Body of pancreas (tissue), 4 donors: ENCODE data around the gene ATG4A.

Experiments
- CTCF ChIP-seq, 7 experiments: fragments of 450-650 bp in 4 of 7; fragments of 200-600 bp in 3 of 7; sonication (generic) in 3 of 7; IDR thresholded peaks; one replicate each; pipeline ENCODE4 v1.5.1; 2016 to 2019; ENCODE audit warnings: antibody characterized with exemption in 7 of 7
- POLR2A ChIP-seq, 3 donors: fragments of 450-650 bp; IDR thresholded peaks; one replicate each; pipeline ENCODE4 v1.6.1; 2016; ENCODE audit warnings: antibody characterized with exemption in 3 of 3, mild to moderate bottlenecking in 2 of 3

- no peak for TF ChIP-seq POLR2A (IDR thresholded peaks at IDR 0.05)
- TF ChIP-seq CTCF (IDR thresholded peaks at IDR 0.05) = no peak
These were observed 20.7 kb upstream of the ATG4A start for GRCh38 chrX:108070891-108071290.
